Fibroblast of pulmonary artery (primary cell): ENCODE results near the gene PIAS3.
A peak's percentile ranks its signal among the peaks of the same experiment; 100 is the strongest.

Source experiments
- DNase-seq: peaks from one replicate; pipeline ENCODE4 v3.0.0-alpha.2; 2010; ENCODE audit warnings: low read depth
- H3K4me3 ChIP-seq: replicated peaks from 2 replicates; pipeline ENCODE4 v1.5.1; 2011; ENCODE audit warnings: low read depth, mild to moderate bottlenecking, control low read depth, low read length, moderate library complexity
- TF ChIP-seq, protein P1 (sequence below): IDR thresholded peaks from 2 replicates; pipeline ENCODE4 v1.5.1; 2011; ENCODE audit warnings: mild to moderate bottlenecking, control low read depth, low read length, inconsistent platforms; ENCODE audit errors: missing control alignments

The PIAS3 gene

GRCh38 chr1:145858238-145858900 lies 512 bp downstream of the PIAS3 start:
- DNase-seq, result peak; percentile 40
- TF ChIP-seq, protein P1, sequence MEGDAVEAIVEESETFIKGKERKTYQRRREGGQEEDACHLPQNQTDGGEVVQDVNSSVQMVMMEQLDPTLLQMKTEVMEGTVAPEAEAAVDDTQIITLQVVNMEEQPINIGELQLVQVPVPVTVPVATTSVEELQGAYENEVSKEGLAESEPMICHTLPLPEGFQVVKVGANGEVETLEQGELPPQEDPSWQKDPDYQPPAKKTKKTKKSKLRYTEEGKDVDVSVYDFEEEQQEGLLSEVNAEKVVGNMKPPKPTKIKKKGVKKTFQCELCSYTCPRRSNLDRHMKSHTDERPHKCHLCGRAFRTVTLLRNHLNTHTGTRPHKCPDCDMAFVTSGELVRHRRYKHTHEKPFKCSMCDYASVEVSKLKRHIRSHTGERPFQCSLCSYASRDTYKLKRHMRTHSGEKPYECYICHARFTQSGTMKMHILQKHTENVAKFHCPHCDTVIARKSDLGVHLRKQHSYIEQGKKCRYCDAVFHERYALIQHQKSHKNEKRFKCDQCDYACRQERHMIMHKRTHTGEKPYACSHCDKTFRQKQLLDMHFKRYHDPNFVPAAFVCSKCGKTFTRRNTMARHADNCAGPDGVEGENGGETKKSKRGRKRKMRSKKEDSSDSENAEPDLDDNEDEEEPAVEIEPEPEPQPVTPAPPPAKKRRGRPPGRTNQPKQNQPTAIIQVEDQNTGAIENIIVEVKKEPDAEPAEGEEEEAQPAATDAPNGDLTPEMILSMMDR, result no peak
- H3K4me3 ChIP-seq, result peak overlapping the region; percentile 99

DNA sequence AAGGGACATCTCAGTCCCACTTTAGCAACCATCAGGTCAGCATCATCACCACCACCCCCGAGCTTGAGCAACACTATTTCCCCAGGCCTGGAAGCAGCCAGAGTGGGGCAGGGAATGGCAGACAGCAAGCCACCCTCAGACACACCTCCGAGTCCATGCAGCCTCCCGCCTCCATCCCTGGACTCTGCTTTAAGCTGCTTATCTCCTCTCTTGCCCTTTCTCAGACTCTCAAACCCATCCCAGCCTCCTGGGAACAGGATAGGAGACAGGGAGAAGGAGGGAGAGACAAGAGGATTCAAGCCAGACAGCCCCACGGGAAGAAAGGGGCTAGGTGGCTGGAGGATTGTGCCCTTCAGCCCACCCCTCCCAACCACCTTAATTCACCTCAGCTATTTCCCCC lies 1.7 kb downstream of the PIAS3 start:
- H3K4me3 ChIP-seq, result no peak overlapping the region
- TF ChIP-seq, protein P1, result no peak
- no peak for DNase-seq

DNA sequence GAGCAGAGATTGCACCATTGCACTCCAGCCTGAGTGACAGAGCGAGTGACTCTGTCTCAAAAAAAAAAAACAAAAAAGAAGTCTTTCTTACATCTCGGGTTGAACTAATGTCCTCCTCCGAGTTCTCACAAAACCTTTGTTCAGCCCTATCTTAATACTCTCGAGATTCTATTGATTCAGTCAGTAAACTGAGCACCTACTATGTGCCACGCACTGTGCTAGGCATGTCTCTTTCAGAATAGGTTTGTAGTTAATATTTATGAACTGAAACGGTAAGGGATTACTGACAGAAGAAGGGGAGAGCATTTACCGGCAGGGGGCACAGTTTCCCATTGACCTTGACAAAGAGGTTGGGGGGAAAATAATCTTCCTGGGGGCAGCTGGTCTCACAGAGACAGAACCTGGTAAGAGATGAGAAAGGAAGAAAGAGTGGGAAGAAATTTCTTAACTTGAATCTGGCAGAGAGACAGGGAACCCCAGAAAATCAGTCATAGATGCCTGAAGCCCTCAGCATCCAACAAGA lies 3.4 kb downstream of the PIAS3 start:
- TF ChIP-seq, protein P1, result peak; percentile 4
- H3K4me3 ChIP-seq, result no peak overlapping the region
- DNase-seq, result no peak

DNA sequence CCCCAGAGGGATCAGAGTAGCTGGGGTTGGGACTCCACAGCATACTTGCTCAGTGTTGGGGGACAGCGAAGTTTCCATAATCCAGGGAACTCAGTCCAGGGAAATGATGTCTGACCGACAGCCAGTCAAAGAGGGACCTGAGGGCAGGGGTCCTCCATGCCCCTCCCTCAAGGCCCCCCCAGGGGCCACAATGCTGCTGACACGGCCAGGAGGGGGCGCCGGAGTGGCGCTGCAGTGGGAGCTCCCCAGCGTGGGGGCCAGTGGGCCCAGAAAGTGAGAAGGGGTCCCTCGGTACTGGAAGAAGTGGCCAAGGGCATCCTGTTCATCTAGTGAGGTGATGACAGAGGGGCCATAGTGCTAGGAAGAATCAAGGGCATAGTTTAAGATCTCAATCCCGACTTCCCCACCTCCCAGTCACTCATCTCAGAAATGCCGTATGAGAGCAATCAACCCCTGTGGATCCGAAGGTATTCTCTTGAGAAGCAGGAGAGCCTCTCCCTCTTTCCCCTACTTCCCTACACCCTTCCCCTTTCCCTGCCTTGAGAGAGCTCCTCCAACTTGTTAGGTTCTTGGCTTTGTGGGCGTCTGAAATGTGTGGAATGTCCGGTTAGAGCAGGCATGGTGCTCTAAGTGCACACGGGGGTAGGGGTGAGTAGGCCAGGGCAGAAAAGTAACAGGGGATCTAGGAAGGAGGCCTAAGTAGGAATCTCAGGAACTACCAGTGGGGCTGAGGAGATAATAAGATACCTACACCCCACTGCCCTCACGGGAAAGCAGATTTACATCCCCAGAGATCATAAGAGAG lies 9.3 kb downstream of the PIAS3 start:
- H3K4me3 ChIP-seq, result no peak overlapping the region
- TF ChIP-seq, protein P1, result peak; percentile 41
- DNase-seq, result peak; percentile 81

DNA sequence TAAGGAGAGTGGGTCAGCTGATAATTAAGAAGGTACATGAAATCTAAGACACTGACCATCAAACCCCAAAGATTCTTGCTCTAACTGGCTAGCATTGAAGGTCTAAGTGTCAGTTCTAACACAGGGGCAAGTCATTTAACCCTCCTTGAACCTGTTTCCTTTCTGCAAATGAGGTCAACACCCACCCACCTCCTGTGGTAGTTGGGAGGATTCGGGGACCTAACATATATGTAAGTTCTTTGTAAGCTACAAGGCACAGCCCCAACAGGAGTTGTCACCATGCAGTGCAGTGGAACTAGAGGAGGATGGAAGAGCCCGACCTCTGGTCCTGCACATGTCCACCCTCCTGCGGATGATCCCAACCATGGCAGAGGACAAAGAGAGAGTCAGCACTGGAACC lies 11.1 kb downstream of the PIAS3 start:
- TF ChIP-seq, protein P1, result no peak
- H3K4me3 ChIP-seq, result no peak overlapping the region
- no peak for DNase-seq

DNA sequence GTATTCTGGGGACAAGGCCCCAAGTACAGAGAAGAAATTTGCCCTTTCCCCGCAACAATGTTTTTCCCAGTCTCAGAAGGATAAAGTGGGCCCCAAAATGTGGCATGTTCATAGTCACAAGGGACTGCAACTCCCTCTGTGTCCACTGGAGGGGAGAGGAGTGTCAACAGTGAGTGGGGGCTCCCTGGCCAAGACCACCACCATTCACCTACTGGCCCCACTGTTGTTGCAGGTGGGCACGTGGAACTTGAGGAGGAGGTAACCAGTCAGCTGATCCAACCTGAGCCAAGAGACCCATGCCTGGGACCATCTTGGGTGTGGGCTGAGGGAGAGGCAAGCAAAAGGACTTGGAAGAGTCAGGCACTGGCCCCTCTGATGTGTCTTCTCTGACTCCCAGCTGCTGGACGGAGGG lies 12.7 kb downstream of the PIAS3 start:
- TF ChIP-seq, protein P1, result peak; percentile 72
- peak; percentile 43 for DNase-seq
- H3K4me3 ChIP-seq, result peak overlapping the region; percentile 59
